Breast epithelium (tissue), 4 donors: ENCODE results near the gene SSX2IP. TPM values are rescaled to one million over a fixed set of nuclear protein-coding genes. Genes with fewer than 3 reads are reported as not detected.

Experiments
- DNase-seq, 2 donors: peaks; one replicate each; pipeline ENCODE4 v3.0.0-alpha.2; 2019; ENCODE audit warnings: low spot score in 2 of 2
- H3K27ac ChIP-seq, 2 donors: fragments of 200-600 bp; sonication (generic) in 1 of 2; one replicate each; pipeline ENCODE4 v1.5.1; 2016 to 2019; ENCODE audit warnings: mild to moderate bottlenecking in 1 of 2
- H3K27me3 ChIP-seq, 2 donors: fragments of 200-600 bp; sonication (generic) in 1 of 2; one replicate each; pipeline versions ENCODE4 v1.5.1 to v1.6.0; 2017 to 2019; ENCODE audit warnings: control low read depth in 1 of 2, mild to moderate bottlenecking in 1 of 2
- H3K36me3 ChIP-seq: fragments of 200-600 bp; one replicate; pipeline ENCODE4 v1.5.1; 2019
- H3K4me1 ChIP-seq, 2 donors: fragments of 200-600 bp; sonication (generic); one replicate each; pipeline ENCODE4 v1.5.1; 2016 to 2019; ENCODE audit warnings: control low read depth in 1 of 2
- H3K4me3 ChIP-seq, 3 donors: fragments of 200-600 bp; sonication (generic); 1 replicate in 2 of 3; 2 replicates in 1 of 3; pipeline ENCODE4 v1.5.1; 2016 to 2019; ENCODE audit warnings: mild to moderate bottlenecking in 3 of 3, moderate library complexity in 2 of 3
- H3K9me3 ChIP-seq, 2 donors: fragments of 200-600 bp; sonication (generic) in 1 of 2; one replicate each; pipeline ENCODE4 v1.5.1; 2016 to 2019; ENCODE audit warnings: control low read depth in 1 of 2
- POLR2A ChIP-seq: fragments of 450-650 bp; IDR thresholded peaks from one replicate; pipeline ENCODE4 v1.6.1; 2016; ENCODE audit warnings: antibody characterized with exemption, mild to moderate bottlenecking, moderate library complexity
- POLR2AphosphoS5 ChIP-seq, 3 donors: sonication (generic); formaldehyde crosslinking; IDR thresholded peaks; one replicate each; pipeline ENCODE4 v1.6.1; 2017; ENCODE audit warnings: antibody characterized with exemption in 3 of 3
- intact Hi-C: fragments of 100-400 bp; cut with DNase I; formaldehyde crosslinking; loops from one replicate; pipeline ENCODE4 v1.15.1; 2023; ENCODE audit warnings: low total_unique reads
- total RNA-seq, 3 donors: library from RNA; depleted of rRNA; stranded (reverse); fragments of >200 nt; gene quantifications; one replicate each; pipeline ENCODE4 v1.1.0, GENCODE V29; 2016
- TF ChIP-seq, protein P1 (sequence below), 3 donors: fragments of 450-650 bp; IDR thresholded peaks; one replicate each; pipeline ENCODE4 v1.5.1; 2016 to 2017; ENCODE audit warnings: antibody characterized with exemption in 3 of 3, mild to moderate bottlenecking in 3 of 3, moderate library complexity in 3 of 3

SSX2IP gene
- total RNA-seq, 3 donors from 2014 or later, result 1.1 to 11.0 (median 4.3) TPM

- H3K4me3 ChIP-seq, result no peak overlapping the region
- H3K36me3 ChIP-seq, result no peaks in the 10 kb centered on the region
- no peak overlapping the region for H3K27ac ChIP-seq
- DNase-seq, result no peak
- no peaks in the 10 kb centered on the region for H3K9me3 ChIP-seq
- intact Hi-C loops, result no loop called here
- TF ChIP-seq POLR2AphosphoS5 (IDR thresholded peaks at IDR 0.05), result no peak
- no peak for TF ChIP-seq POLR2A
- TF ChIP-seq, protein P1, sequence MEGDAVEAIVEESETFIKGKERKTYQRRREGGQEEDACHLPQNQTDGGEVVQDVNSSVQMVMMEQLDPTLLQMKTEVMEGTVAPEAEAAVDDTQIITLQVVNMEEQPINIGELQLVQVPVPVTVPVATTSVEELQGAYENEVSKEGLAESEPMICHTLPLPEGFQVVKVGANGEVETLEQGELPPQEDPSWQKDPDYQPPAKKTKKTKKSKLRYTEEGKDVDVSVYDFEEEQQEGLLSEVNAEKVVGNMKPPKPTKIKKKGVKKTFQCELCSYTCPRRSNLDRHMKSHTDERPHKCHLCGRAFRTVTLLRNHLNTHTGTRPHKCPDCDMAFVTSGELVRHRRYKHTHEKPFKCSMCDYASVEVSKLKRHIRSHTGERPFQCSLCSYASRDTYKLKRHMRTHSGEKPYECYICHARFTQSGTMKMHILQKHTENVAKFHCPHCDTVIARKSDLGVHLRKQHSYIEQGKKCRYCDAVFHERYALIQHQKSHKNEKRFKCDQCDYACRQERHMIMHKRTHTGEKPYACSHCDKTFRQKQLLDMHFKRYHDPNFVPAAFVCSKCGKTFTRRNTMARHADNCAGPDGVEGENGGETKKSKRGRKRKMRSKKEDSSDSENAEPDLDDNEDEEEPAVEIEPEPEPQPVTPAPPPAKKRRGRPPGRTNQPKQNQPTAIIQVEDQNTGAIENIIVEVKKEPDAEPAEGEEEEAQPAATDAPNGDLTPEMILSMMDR (IDR thresholded peaks at IDR 0.05), result no peak
- no peaks in the 10 kb centered on the region for H3K4me1 ChIP-seq
- no peaks in the 10 kb centered on the region for H3K27me3 ChIP-seq
Measured at GRCh38 chr1:84677415-84678099, 12.7 kb downstream of the SSX2IP start.

GRCh38 chr1:84675631-84676030, 14.6 kb downstream of the SSX2IP start:
- Histone ChIP-seq H3K36me3 (no peaks in the 10 kb centered on the region), H3K27ac (no peak overlapping the region), H3K9me3 (no peaks in the 10 kb centered on the region), H3K4me3 (no peak overlapping the region), H3K4me1 (no peaks in the 10 kb centered on the region), H3K27me3 (no peaks in the 10 kb centered on the region)
- DNase-seq, result no peak
- intact Hi-C loops, result no loop called here
- TF ChIP-seq, protein P1 (IDR thresholded peaks at IDR 0.05), result no peak
- TF ChIP-seq POLR2AphosphoS5 (IDR thresholded peaks at IDR 0.05), result no peak
- TF ChIP-seq POLR2A, result no peak

DNA sequence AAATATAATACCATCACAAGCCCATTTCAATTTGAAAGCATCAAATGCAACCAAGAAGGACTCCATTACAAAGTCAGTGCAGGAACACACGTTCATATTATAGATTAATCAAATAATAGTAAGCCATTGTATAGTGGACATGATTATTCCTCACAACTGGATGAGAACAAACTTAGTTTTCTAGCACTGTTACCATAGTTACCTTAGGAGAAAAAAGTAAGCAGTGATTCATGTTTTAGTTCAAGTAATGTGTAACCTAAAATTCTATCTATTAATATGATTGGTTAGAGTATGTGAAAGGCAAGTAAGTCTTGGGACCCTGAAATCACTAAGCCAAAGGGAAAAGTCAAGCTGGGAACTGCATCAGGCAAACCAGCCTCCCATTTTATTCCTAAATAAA, 15.2 kb downstream of the SSX2IP start:
- Histone ChIP-seq H3K4me3 (no peak overlapping the region), H3K4me1 (no peaks in the 10 kb centered on the region), H3K27ac (no peak overlapping the region), H3K9me3 (no peaks in the 10 kb centered on the region), H3K27me3 (no peaks in the 10 kb centered on the region), H3K36me3 (no peaks in the 10 kb centered on the region)
- intact Hi-C loops, result no loop called here
- DNase-seq, result no peak
- TF ChIP-seq POLR2A (no peak), POLR2AphosphoS5 (IDR thresholded peaks at IDR 0.05) (no peak)
- TF ChIP-seq, protein P1 (IDR thresholded peaks at IDR 0.05), result no peak

DNA sequence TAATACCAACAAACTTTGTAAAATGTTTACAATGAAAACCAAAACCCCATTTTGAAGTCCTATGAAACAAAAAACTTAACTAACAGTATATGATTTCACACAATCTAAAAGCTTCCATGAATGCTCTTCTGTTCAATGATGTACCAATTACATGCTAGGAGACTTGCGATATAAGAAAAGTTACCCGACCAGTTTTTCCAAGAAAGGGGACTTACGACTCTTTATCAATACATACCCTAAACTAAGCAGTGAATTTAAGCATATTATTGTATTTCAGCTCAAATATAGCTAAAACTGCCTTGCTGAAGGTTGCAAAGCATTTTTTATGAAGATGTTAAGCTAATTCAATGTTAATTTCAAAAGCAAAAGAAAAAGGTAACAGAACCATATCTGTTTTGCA, 15.6 kb downstream of the SSX2IP start:
- no peaks in the 10 kb centered on the region for H3K4me1 ChIP-seq
- H3K27ac ChIP-seq, result no peak overlapping the region
- no peaks in the 10 kb centered on the region for H3K9me3 ChIP-seq
- no peaks in the 10 kb centered on the region for H3K36me3 ChIP-seq
- intact Hi-C loops, result no loop called here
- TF ChIP-seq, protein P1 (IDR thresholded peaks at IDR 0.05), result no peak
- TF ChIP-seq POLR2AphosphoS5 (IDR thresholded peaks at IDR 0.05) (no peak), POLR2A (no peak)
- no peak for DNase-seq
- no peak overlapping the region for H3K4me3 ChIP-seq
- H3K27me3 ChIP-seq, result no peaks in the 10 kb centered on the region

DNA sequence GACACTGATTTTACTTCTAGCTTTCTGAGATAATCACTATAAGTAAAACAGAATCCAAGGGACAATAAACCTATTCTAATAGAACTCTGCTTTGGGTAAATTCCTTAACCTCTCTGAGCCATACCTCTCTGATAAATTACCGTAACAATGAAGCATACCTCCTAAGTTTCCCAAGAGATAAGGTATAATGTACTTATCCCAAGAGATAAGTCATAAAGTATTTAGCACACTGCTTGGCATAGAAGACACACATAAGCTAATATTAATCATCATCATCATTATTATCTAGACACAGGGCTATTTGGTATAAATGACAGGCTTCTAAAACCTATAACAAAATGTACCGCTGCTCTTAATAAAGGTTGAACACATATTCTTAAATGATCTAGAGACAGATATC, 16.2 kb downstream of the SSX2IP start:
- H3K36me3 ChIP-seq, result no peaks in the 10 kb centered on the region
- H3K27me3 ChIP-seq, result no peaks in the 10 kb centered on the region
- no peak overlapping the region for H3K4me3 ChIP-seq
- DNase-seq, result no peak
- H3K9me3 ChIP-seq, result no peaks in the 10 kb centered on the region
- H3K27ac ChIP-seq, result no peak overlapping the region
- TF ChIP-seq POLR2AphosphoS5 (IDR thresholded peaks at IDR 0.05), result no peak
- TF ChIP-seq, protein P1 (IDR thresholded peaks at IDR 0.05), result no peak
- TF ChIP-seq POLR2A, result no peak
- no peaks in the 10 kb centered on the region for H3K4me1 ChIP-seq
- intact Hi-C loops, result no loop called here
